ENCODE measurements around the gene OR5C1.

DNA sequence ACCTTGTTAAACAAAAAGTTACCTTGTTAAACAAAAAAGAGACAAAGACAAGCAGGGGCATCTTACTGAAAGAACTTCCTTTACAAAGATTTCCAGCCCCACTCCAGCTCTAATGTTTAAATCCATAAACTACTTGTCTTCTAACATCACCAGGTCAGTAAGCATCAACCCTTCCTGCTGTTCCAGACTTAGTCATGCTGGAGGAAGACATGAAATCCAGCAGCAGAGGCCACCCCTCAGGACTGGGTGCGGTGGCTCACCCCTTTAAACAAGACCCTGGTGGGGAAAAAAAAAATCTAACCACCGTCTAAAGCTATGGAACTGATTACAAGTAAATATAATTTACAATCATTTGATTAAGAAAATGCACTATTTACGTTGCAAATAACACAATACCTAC, 30.6 kb downstream of the OR5C1 start:
- TF ChIP-seq, protein P1, sequence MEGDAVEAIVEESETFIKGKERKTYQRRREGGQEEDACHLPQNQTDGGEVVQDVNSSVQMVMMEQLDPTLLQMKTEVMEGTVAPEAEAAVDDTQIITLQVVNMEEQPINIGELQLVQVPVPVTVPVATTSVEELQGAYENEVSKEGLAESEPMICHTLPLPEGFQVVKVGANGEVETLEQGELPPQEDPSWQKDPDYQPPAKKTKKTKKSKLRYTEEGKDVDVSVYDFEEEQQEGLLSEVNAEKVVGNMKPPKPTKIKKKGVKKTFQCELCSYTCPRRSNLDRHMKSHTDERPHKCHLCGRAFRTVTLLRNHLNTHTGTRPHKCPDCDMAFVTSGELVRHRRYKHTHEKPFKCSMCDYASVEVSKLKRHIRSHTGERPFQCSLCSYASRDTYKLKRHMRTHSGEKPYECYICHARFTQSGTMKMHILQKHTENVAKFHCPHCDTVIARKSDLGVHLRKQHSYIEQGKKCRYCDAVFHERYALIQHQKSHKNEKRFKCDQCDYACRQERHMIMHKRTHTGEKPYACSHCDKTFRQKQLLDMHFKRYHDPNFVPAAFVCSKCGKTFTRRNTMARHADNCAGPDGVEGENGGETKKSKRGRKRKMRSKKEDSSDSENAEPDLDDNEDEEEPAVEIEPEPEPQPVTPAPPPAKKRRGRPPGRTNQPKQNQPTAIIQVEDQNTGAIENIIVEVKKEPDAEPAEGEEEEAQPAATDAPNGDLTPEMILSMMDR (conservative IDR thresholded peaks at IDR 0.05), result no peak
- TF ChIP-seq EZH2 (IDR thresholded peaks at IDR 0.05; ENCODE audit: low read depth), result no peak
